ENCODE results near the gene TNFRSF11A.

- TF ChIP-seq POLR2A (IDR thresholded peaks at IDR 0.05; ENCODE audit: low read length) (no peak), GATA1 (IDR thresholded peaks at IDR 0.05; ENCODE audit: low read depth, low read length) (no peak)
These were observed 12.2 kb downstream of the TNFRSF11A start for GRCh38 chr18:62337336-62337735.
